GM12892 (cell line): ENCODE measurements around the gene ANKRD10.

ENCODE experiments used
- POLR2A ChIP-seq: IDR thresholded peaks from 2 replicates; pipeline ENCODE4 v1.6.1; 2011; ENCODE audit warnings: low read depth, low read length, control low read depth
- POLR2AphosphoS5 ChIP-seq: IDR thresholded peaks from 2 replicates; pipeline ENCODE4 v1.6.1; 2011; ENCODE audit warnings: low read depth, low read length, control low read depth
- TAF1 ChIP-seq: IDR thresholded peaks from 2 replicates; pipeline ENCODE4 v1.6.1; 2011; ENCODE audit warnings: low read depth, mild to moderate bottlenecking, control low read depth, low read length, borderline replicate concordance

DNA sequence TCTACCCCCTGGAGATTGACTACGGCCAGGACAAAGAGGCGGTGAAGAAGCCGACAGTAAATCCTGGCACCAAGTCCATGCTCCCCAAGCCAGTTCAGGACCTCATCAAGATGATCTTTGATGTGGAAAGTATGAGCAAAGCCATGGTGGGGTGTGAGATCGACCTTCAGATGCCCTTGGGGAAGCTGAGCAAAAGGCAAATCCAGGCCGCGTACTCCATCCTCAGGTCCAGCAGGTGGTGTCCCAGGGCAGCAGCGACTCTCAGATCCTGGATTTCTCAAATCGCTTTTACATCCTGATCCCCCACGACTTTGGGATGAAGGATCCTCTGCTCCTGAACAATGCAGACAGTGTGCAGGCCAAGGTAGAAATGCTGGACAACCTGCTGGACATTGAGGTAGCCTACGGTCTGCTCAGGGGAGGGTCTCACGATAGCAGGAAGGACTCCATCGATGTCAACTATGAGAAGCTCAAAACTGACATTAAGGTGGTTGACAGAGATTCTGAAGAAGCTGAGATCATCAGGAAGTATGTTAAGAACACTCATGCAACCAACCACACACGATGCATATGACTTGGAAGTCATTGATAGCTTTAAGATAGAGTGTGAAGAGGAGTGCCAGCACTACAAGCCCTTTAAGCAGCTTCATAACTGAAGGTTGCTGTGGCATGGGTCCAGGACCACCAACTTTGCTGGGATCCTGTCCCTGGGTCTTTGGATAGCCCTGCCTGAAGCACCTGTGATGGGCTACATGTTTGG is 24.0 kb upstream of the ANKRD10 start:
- TF ChIP-seq POLR2A (no peak), POLR2AphosphoS5 (no peak), TAF1 (no peak)
